Mammary epithelial cell (primary cell): Measurements from ENCODE around the gene DNER.

ENCODE experiments used
- EZH2 ChIP-seq: IDR thresholded peaks from 2 replicates; pipeline ENCODE4 v1.6.1; 2012; ENCODE audit warnings: low read length, inconsistent platforms, borderline replicate concordance
- TF ChIP-seq, protein P1 (sequence below), 2 donors: IDR thresholded peaks in 1 of 2; conservative IDR thresholded peaks in 1 of 2; 2 replicates each; pipeline ENCODE4 v1.5.1; 2011 to 2012; ENCODE audit warnings: inconsistent platforms in 2 of 2, low read length in 2 of 2, mild to moderate bottlenecking in 2 of 2, control low read depth in 1 of 2, low read depth in 1 of 2; ENCODE audit not compliant: insufficient read depth in 1 of 2; ENCODE audit errors: extremely low read depth in 1 of 2

- TF ChIP-seq, protein P1, sequence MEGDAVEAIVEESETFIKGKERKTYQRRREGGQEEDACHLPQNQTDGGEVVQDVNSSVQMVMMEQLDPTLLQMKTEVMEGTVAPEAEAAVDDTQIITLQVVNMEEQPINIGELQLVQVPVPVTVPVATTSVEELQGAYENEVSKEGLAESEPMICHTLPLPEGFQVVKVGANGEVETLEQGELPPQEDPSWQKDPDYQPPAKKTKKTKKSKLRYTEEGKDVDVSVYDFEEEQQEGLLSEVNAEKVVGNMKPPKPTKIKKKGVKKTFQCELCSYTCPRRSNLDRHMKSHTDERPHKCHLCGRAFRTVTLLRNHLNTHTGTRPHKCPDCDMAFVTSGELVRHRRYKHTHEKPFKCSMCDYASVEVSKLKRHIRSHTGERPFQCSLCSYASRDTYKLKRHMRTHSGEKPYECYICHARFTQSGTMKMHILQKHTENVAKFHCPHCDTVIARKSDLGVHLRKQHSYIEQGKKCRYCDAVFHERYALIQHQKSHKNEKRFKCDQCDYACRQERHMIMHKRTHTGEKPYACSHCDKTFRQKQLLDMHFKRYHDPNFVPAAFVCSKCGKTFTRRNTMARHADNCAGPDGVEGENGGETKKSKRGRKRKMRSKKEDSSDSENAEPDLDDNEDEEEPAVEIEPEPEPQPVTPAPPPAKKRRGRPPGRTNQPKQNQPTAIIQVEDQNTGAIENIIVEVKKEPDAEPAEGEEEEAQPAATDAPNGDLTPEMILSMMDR (conservative IDR thresholded peaks at IDR 0.05 in 1 of 2, IDR thresholded peaks at IDR 0.05 in 1 of 2; ENCODE audit: extremely low read depth in 1 of 2, insufficient read depth in 1 of 2, low read depth in 1 of 2, low read length in 2 of 2) = no peak
- no peak for TF ChIP-seq EZH2
Observed at GRCh38 chr2:229408962-229409361, 305.4 kb downstream of the DNER start.
